COR-L47 (cell line): Measurements from ENCODE around the gene PIK3R6.
"Not testable (repeated sequence)": the region's sequence is repeated elsewhere in the genome, so short reads cannot be mapped to it uniquely, and the experiment has no call there.

ENCODE experiments used
- DNase-seq: peaks from one replicate; lab custom pipeline; 2025; lab: John Stamatoyannopoulos, UW

Gene PIK3R6

GRCh38 chr17:8894673-8895578 lies 27.5 kb upstream of the PIK3R6 start:
- DNase-seq: peak; percentile 1

GRCh38 chr17:8894202-8894671 lies 26.8 kb upstream of the PIK3R6 start:
- DNase-seq: no peak

GRCh38 chr17:8893621-8894201 lies 26.2 kb upstream of the PIK3R6 start:
- DNase-seq: no peak

GRCh38 chr17:8893059-8893458 lies 25.6 kb upstream of the PIK3R6 start:
- no peak for DNase-seq

GRCh38 chr17:8892338-8892690 lies 24.8 kb upstream of the PIK3R6 start:
- DNase-seq: no peak

GRCh38 chr17:8890671-8891070 lies 23.2 kb upstream of the PIK3R6 start:
- no peak for DNase-seq

- DNase-seq: no peak
Observed at GRCh38 chr17:8889458-8890210, 22.2 kb upstream of the PIK3R6 start.

GRCh38 chr17:8888704-8889302 lies 21.3 kb upstream of the PIK3R6 start:
- no peak for DNase-seq

- no peak for DNase-seq
Observed at GRCh38 chr17:8887834-8888703, 20.6 kb upstream of the PIK3R6 start.

GRCh38 chr17:8887301-8887700 lies 19.8 kb upstream of the PIK3R6 start:
- no peak for DNase-seq

GRCh38 chr17:8885967-8886684 lies 18.7 kb upstream of the PIK3R6 start:
- no peak for DNase-seq

GRCh38 chr17:8885163-8885966 lies 17.9 kb upstream of the PIK3R6 start:
- not testable (repeated sequence) for DNase-seq

- no peak for DNase-seq
Observed at GRCh38 chr17:8884336-8884990, 17.0 kb upstream of the PIK3R6 start.

- no peak for DNase-seq
Observed at GRCh38 chr17:8883353-8883752, 15.9 kb upstream of the PIK3R6 start.

- DNase-seq: no peak
Observed at GRCh38 chr17:8881606-8882005, 14.1 kb upstream of the PIK3R6 start.

GRCh38 chr17:8880466-8880865 lies 13.0 kb upstream of the PIK3R6 start:
- no peak for DNase-seq

- no peak for DNase-seq
Observed at GRCh38 chr17:8879410-8879809, 11.9 kb upstream of the PIK3R6 start.

- no peak for DNase-seq
Observed at GRCh38 chr17:8877984-8878383, 10.5 kb upstream of the PIK3R6 start.

- no peak for DNase-seq
Observed at GRCh38 chr17:8875957-8876356, 8.5 kb upstream of the PIK3R6 start.
